Measurements from ENCODE around the gene OR6J1.
A peak's percentile ranks its signal among the peaks of the same experiment; 100 is the strongest.

OR6J1 gene

DNA sequence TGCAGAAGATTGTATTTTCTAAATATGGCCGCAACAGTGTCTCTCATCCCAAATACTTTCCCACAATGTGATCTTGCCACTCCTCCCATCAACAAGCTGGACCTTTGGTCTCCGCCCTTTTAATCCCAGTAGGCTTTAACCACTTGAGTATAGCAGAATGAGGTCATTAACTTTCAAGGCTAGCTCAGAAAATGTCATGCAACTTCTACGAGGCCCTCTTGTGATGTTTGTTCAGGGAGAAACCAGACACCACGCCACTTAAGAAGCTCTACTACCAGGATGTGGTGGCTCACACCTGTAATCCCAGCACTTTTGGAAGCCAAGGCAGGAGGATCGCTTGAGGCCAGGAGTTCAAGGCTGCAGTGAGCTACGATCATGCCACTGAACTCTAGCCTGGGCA is 20.1 kb upstream of the OR6J1 start (continued):
- TF ChIP-seq, protein P1, sequence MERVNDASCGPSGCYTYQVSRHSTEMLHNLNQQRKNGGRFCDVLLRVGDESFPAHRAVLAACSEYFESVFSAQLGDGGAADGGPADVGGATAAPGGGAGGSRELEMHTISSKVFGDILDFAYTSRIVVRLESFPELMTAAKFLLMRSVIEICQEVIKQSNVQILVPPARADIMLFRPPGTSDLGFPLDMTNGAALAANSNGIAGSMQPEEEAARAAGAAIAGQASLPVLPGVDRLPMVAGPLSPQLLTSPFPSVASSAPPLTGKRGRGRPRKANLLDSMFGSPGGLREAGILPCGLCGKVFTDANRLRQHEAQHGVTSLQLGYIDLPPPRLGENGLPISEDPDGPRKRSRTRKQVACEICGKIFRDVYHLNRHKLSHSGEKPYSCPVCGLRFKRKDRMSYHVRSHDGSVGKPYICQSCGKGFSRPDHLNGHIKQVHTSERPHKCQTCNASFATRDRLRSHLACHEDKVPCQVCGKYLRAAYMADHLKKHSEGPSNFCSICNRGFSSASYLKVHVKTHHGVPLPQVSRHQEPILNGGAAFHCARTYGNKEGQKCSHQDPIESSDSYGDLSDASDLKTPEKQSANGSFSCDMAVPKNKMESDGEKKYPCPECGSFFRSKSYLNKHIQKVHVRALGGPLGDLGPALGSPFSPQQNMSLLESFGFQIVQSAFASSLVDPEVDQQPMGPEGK (tag by site-specific recombination; IDR thresholded peaks at IDR 0.05): peak; percentile 51; the same call in 1 of the 2 replicates
- peak; percentile 94 for TF ChIP-seq ZBTB21 (tag by site-specific recombination; IDR thresholded peaks at IDR 0.05)
- peak; percentile 73; the same call in 1 of the 2 replicates for TF ChIP-seq ZNF24 (tag by site-specific recombination; IDR thresholded peaks at IDR 0.05)
- TF ChIP-seq ZNF521 (tag by site-specific recombination; IDR thresholded peaks at IDR 0.05): no peak
- no peak for TF ChIP-seq ZNF654 (tag by site-specific recombination; IDR thresholded peaks at IDR 0.05; ENCODE audit: low read depth)
- peak; percentile 18; the same call in 1 of the 2 replicates for TF ChIP-seq ZNF2 (tag by site-specific recombination; IDR thresholded peaks at IDR 0.05)
- TF ChIP-seq ZNF114 (tag by site-specific recombination; IDR thresholded peaks at IDR 0.05): no peak
- TF ChIP-seq ZSCAN30 (tag by site-specific recombination; IDR thresholded peaks at IDR 0.05): no peak
- peak; percentile 100 for TF ChIP-seq ZNF707 (tag by site-specific recombination; IDR thresholded peaks at IDR 0.05)
- peak; percentile 60 for TF ChIP-seq SP3 (tag by site-specific recombination; IDR thresholded peaks at IDR 0.05)
- no peak for TF ChIP-seq ZNF19 (tag by site-specific recombination; IDR thresholded peaks at IDR 0.05; ENCODE audit: low read depth)
- TF ChIP-seq HOXC10 (CRISPR knock-in tag; IDR thresholded peaks at IDR 0.05): no peak
- TF ChIP-seq ZNF843 (tag by site-specific recombination; IDR thresholded peaks at IDR 0.05): no peak
- no peak for TF ChIP-seq ZNF202 (tag by site-specific recombination; IDR thresholded peaks at IDR 0.05; ENCODE audit: borderline replicate concordance)
- TF ChIP-seq ZNF416 (tag by site-specific recombination; IDR thresholded peaks at IDR 0.05): no peak
- TF ChIP-seq, protein P2, sequence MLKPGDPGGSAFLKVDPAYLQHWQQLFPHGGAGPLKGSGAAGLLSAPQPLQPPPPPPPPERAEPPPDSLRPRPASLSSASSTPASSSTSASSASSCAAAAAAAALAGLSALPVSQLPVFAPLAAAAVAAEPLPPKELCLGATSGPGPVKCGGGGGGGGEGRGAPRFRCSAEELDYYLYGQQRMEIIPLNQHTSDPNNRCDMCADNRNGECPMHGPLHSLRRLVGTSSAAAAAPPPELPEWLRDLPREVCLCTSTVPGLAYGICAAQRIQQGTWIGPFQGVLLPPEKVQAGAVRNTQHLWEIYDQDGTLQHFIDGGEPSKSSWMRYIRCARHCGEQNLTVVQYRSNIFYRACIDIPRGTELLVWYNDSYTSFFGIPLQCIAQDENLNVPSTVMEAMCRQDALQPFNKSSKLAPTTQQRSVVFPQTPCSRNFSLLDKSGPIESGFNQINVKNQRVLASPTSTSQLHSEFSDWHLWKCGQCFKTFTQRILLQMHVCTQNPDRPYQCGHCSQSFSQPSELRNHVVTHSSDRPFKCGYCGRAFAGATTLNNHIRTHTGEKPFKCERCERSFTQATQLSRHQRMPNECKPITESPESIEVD (tag by site-specific recombination; IDR thresholded peaks at IDR 0.05): peak; percentile 90
- TF ChIP-seq ZNF510 (tag by site-specific recombination; IDR thresholded peaks at IDR 0.05; ENCODE audit: insufficient replicate concordance): no peak
- TF ChIP-seq, protein P3, sequence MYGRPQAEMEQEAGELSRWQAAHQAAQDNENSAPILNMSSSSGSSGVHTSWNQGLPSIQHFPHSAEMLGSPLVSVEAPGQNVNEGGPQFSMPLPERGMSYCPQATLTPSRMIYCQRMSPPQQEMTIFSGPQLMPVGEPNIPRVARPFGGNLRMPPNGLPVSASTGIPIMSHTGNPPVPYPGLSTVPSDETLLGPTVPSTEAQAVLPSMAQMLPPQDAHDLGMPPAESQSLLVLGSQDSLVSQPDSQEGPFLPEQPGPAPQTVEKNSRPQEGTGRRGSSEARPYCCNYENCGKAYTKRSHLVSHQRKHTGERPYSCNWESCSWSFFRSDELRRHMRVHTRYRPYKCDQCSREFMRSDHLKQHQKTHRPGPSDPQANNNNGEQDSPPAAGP (tag by site-specific recombination; IDR thresholded peaks at IDR 0.05): peak; percentile 92
- TF ChIP-seq ZNF837 (tag by site-specific recombination; IDR thresholded peaks at IDR 0.05): no peak
- TF ChIP-seq ZNF610 (tag by site-specific recombination; IDR thresholded peaks at IDR 0.05; ENCODE audit: borderline replicate concordance): 0 out of 2 replicates have a peak, but pooled peaks have one; percentile 30
- TF ChIP-seq, protein P4, sequence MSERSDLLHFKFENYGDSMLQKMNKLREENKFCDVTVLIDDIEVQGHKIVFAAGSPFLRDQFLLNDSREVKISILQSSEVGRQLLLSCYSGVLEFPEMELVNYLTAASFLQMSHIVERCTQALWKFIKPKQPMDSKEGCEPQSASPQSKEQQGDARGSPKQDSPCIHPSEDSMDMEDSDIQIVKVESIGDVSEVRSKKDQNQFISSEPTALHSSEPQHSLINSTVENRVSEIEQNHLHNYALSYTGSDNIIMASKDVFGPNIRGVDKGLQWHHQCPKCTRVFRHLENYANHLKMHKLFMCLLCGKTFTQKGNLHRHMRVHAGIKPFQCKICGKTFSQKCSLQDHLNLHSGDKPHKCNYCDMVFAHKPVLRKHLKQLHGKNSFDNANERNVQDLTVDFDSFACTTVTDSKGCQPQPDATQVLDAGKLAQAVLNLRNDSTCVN (tag by site-specific recombination; optimal IDR thresholded peaks at IDR 0.05): no peak
- no peak for TF ChIP-seq ZNF140 (tag by site-specific recombination; IDR thresholded peaks at IDR 0.05)
- TF ChIP-seq ZBTB7A (tag by site-specific recombination; IDR thresholded peaks at IDR 0.05; ENCODE audit: low read depth): no peak
- TF ChIP-seq ZNF426 (tag by site-specific recombination; IDR thresholded peaks at IDR 0.05): no peak
- no peak for TF ChIP-seq ZNF112 (tag by site-specific recombination; IDR thresholded peaks at IDR 0.05)
- TF ChIP-seq, protein P5, sequence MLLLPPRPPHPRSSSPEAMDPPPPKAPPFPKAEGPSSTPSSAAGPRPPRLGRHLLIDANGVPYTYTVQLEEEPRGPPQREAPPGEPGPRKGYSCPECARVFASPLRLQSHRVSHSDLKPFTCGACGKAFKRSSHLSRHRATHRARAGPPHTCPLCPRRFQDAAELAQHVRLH (tag by site-specific recombination; IDR thresholded peaks at IDR 0.05): peak; percentile 63; the same call in 1 of the 2 replicates
- peak; percentile 48; the same call in 1 of the 2 replicates for TF ChIP-seq KLF10 (tag by site-specific recombination; IDR thresholded peaks at IDR 0.05)
- TF ChIP-seq, protein P6, sequence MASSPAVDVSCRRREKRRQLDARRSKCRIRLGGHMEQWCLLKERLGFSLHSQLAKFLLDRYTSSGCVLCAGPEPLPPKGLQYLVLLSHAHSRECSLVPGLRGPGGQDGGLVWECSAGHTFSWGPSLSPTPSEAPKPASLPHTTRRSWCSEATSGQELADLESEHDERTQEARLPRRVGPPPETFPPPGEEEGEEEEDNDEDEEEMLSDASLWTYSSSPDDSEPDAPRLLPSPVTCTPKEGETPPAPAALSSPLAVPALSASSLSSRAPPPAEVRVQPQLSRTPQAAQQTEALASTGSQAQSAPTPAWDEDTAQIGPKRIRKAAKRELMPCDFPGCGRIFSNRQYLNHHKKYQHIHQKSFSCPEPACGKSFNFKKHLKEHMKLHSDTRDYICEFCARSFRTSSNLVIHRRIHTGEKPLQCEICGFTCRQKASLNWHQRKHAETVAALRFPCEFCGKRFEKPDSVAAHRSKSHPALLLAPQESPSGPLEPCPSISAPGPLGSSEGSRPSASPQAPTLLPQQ (tag by site-specific recombination; IDR thresholded peaks at IDR 0.05): peak; percentile 87
- 0 out of 2 replicates have a peak, but pooled peaks have one; percentile 45 for TF ChIP-seq BCL11A (tag by site-specific recombination; IDR thresholded peaks at IDR 0.05; ENCODE audit: low read depth)
- no peak for TF ChIP-seq ZNF560 (tag by site-specific recombination; IDR thresholded peaks at IDR 0.05; ENCODE audit: borderline replicate concordance)
- TF ChIP-seq ZBTB48 (tag by site-specific recombination; IDR thresholded peaks at IDR 0.05): no peak
- no peak for TF ChIP-seq ZNF404 (tag by site-specific recombination; IDR thresholded peaks at IDR 0.05)
- TF ChIP-seq, protein P7, sequence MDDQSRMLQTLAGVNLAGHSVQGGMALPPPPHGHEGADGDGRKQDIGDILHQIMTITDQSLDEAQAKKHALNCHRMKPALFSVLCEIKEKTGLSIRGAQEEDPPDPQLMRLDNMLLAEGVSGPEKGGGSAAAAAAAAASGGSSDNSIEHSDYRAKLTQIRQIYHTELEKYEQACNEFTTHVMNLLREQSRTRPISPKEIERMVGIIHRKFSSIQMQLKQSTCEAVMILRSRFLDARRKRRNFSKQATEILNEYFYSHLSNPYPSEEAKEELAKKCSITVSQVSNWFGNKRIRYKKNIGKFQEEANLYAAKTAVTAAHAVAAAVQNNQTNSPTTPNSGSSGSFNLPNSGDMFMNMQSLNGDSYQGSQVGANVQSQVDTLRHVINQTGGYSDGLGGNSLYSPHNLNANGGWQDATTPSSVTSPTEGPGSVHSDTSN (CRISPR knock-in tag; IDR thresholded peaks at IDR 0.05): no peak
